ENCODE data around the gene RPL10L.

The RPL10L gene

DNA sequence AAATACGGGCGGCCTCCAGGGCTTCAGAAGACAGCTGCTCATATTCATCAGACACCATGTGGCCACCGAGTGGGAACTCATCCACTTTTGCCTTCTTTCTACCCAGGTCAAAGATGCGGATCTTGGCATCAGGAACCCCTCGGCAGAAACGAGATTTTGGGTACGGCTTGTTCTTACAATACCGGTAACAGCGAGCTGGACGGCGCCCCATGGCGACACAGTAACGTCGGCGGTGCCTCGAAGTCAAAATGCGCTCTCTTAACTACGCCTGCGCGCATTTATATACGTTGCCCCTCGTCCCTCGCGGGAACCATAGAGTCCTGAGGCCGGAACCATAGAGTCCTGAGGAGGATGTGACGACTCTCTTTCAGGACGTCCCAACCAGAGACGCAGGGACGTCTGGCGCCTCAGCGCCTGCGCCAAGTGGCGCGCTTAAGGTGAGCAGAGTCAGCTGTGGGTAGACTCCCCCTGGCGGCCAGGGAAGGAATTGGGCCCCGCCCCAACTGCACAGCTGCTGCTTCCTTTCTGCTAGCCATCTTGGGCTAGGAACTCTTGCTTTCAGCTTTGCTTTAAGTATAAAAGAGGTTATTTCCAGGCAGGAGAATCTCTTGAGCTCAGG lies at the start of gene RPL10L:
RPL10L (minus strand) TSS at position 256 of the 619 bp plus-strand sequence; CDS start at position 211, 45 bp downstream.
- no peak for DNase-seq

DNA sequence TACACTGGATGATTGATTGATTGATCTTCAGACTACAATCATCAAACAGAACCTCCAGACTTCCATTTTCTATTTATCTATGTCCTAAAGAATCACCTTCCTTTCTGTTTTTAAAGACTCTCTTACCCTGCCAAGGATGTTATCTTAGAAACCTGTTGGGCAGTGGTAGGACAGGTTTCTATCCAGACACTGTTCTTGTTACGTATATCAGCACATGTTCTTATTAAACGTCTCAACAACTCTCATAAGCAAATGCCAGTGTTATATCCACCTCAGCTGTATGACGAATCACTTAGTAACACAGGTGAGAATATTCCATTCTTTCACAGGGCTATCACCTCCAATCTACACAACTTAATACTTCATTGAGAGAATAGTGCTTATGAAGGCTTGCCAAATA lies 40.2 kb upstream of the RPL10L start:
- no peak for DNase-seq

DNA sequence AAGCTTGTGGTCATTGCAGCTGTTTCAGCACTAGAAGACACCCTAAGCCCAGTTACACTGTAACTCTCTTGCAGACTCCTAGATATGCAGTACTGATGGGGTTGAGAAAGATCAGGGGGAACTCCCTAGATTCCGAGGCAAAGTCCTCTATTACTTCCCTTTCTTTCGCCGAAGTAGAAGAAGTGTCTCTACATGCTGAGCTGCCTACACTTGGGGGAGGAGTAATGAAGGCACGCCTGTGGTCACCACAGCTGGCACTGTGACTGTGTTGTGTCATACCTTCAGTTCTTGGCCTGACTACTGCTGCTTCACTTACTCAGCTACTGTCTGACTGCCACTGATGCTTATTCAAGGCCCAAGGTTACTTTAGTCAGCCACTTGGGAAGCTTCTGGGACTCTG lies 35.1 kb upstream of the RPL10L start:
- no peak for DNase-seq

DNA sequence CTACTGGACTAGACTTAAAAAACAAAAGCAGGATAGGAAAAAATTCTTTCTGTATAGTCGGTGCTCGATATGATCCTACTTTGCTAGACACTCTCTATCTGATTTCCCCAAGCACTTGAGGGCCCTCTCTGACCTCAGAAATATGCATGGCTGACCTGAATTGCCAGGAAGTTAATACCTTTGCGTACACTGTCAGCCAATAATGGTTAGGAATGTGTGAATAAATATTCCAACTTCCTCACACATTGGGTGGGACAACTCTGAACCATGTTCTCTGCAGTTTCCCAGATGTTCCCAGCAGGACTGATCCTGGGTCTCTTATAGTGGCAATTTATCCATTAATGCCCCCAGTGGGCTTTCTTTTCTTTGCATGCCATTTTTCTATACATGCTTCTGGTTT lies 20.5 kb upstream of the RPL10L start:
- DNase-seq, result no peak

DNA sequence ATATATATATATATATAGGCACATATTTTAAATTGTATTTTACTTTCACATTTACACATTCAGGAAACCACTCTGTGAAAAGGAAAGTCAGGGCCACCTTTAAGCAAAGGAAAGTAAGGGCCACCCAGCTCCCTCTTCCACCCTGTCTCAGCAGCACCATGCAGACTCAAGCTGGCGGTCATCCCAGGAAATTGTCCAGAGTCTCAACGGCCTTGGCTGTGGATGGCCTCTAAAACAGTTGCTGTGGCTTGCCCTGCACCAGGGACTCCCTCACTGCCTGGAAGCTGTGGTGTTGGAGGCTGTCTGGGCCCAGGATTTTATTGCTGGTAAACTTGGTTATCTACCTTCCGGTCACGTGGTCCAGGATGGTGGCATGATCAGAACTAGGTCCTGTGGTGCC lies 11.8 kb upstream of the RPL10L start:
- DNase-seq, result no peak

DNA sequence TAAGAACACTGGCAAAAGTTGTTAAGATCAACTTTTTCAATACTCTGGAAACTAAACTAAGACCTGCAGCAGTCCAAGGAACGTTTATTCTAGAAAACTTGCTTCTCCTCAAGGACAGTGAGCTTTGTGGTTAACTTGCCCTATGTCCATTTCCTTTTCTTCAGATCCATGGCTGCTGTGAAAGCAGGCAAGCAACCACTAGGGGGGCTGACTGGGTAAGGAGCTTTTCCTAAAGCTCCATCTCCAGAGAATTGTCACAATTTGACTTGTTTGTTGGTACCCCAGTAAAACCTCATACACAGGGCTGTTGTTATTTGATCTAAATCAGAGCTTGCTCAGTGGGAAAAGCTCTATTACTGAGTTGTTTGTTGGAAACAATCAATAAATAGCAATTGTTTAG lies 10.1 kb upstream of the RPL10L start:
- no peak for DNase-seq

DNA sequence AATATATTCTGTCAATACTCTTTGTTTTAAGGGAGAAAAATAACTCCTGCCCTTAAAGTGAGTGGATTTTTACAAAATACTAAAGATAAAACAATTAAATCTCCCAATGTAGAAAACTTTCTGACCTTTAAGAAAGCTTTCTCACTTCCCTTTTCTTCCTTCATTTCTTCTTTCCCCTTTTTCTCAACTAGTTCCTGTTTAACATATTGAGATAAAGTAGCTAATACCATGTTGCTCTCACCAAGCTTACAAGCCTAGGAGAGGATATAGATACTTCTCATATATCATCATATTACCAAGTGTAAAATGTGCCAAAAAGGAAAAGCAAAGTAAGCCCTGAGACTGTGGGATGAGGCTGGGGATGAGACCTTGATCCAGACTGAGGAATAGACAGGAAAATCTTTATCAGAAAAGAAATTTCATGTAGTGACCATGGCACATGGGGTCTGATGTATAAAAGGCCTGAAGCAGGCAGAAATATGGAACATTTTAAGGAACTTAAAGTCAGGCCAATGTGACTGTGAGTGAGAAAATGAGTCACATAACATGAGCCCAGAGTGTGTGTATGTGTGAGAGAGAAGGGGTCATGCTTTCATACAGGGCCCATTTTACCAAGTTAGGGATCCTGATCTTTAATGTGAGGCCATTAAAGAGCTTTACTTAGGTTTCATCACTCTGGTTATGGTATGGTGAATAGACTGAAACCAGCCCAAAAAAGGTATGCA lies 1.6 kb upstream of the RPL10L start:
- no peak for DNase-seq

DNA sequence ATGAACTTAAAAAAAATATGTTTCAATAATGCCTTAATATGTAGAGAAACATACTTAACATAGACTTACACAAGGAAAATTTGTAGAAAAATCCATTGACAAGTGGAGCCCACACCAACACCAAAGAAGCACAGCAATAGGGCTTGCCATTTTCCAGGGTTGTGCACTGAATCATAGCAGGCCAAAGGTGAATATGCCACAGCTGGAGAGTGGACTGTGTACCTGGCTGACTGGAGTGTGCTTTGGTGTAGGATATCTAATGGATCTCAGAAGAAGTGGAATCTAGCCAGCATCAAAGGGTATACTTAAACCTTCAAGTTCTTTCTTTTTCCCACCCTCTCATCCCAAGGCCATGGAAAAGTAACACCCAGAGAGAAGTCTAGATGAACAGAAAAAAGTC lies 4.8 kb downstream of the RPL10L start:
- no peak for DNase-seq

DNA sequence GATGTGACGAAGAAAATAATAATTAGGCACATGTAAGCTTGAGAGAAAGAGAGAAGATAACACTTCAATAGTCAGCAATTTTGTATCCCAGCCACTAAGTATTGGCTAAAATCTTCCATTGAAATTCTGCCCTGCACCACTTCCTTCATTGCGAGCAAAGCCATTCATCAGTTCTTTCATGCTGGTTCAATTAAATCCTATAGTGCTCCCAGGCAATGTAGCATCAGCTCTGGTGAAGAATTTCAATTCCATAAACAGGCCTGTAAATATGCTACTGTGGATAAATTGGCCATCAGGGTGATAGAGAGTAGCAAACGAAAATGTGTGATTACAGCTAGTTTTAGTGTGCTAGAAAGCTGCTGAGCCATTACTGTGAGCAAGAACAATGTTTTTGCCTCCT lies 24.7 kb downstream of the RPL10L start:
- no peak for DNase-seq
